Measurements from ENCODE around the gene RWDD3.

The RWDD3 gene

GRCh38 chr1:95287825-95288224 is 53.8 kb downstream of the RWDD3 start:
- no peak for DNase-seq (ENCODE audit: insufficient read length, low spot score)
- no peak for FAIRE-seq
- TF ChIP-seq CTCF (IDR thresholded peaks at IDR 0.05; ENCODE audit: insufficient read depth, missing control alignments) = no peak

Measured in D721Med (cell line).